IMR-90 (cell line): ENCODE results near the gene TCF7L2. TPM values are rescaled to one million over a fixed set of nuclear protein-coding genes. Genes with fewer than 3 reads are reported as not detected.

Source experiments
- ATAC-seq: fragments of 200-7000 bp; cut with Tn5 transposase; 2 replicates; pipeline ENCODE4 v1.9.1; 2020; ENCODE audit warnings: low read depth, mild to moderate bottlenecking, moderate library complexity
- BruUV-seq: library from RNA; stranded (reverse); fragments of 400-500 nt; replicated peaks from 2 replicates; lab custom pipeline; 2021; lab: Mats Ljungman, UMichigan
- CTCF ChIA-PET: fragments of 300-600 bp; formaldehyde crosslinking; extraction: SDS; loops from one replicate; lab custom pipeline; 2021; ENCODE audit warnings: antibody characterized with exemption; lab: Yijun Ruan, JAX
- POLR2A ChIA-PET: fragments of 300-600 bp; sonication (Branson Sonifier 250); formaldehyde crosslinking; loops from one replicate; lab custom pipeline; 2022; ENCODE audit warnings: antibody characterized with exemption; ENCODE audit not compliant: unreplicated experiment; lab: Charles Lee
- DNase-seq: peaks from one replicate; pipeline ENCODE4 v3.0.0; 2013
- H2AFZ ChIP-seq: replicated peaks from 2 replicates; pipeline ENCODE3; 2013; ENCODE audit warnings: low read length, mild to moderate bottlenecking; ENCODE audit not compliant: poor library complexity
- H2AK5ac ChIP-seq: 2 replicates; pipeline ENCODE4 v1.6.1; 2013; ENCODE audit warnings: low read depth, low read length, inconsistent platforms
- H2AK9ac ChIP-seq: replicated peaks from 2 replicates; pipeline ENCODE3; 2013; ENCODE audit warnings: mild to moderate bottlenecking, low read depth, low read length, moderate library complexity; ENCODE audit not compliant: poor library complexity
- H2BK120ac ChIP-seq: 2 replicates; pipeline ENCODE4 v1.6.1; 2013; ENCODE audit warnings: low read depth, low read length, inconsistent platforms
- H2BK15ac ChIP-seq: 3 replicates; pipeline ENCODE4 v1.6.1; 2013; ENCODE audit warnings: low read depth, low read length, inconsistent platforms
- H2BK20ac ChIP-seq: 2 replicates; pipeline ENCODE4 v1.6.1; 2013; ENCODE audit warnings: low read depth, mild to moderate bottlenecking, inconsistent platforms, low read length, moderate library complexity
- H2BK5ac ChIP-seq: 2 replicates; pipeline ENCODE4 v1.6.1; 2013; ENCODE audit warnings: mild to moderate bottlenecking, low read depth, low read length, inconsistent platforms; ENCODE audit not compliant: poor library complexity, severe bottlenecking
- H3K14ac ChIP-seq: replicated peaks from 2 replicates; pipeline ENCODE4 v1.6.1; 2013; ENCODE audit warnings: low read depth, low read length, inconsistent platforms
- H3K18ac ChIP-seq: 2 replicates; pipeline ENCODE4 v1.6.1; 2013; ENCODE audit warnings: low read depth, low read length, control low read depth
- H3K23ac ChIP-seq: 2 replicates; pipeline ENCODE4 v1.6.1; 2013; ENCODE audit warnings: low read depth, low read length, inconsistent platforms
- H3K27ac ChIP-seq: 2 replicates; pipeline ENCODE4 v1.5.1; 2013; ENCODE audit warnings: mild to moderate bottlenecking, control low read depth, low read length; ENCODE audit not compliant: insufficient read depth
- H3K27me3 ChIP-seq: 2 replicates; pipeline ENCODE4 v1.6.1; 2013; ENCODE audit warnings: low read length; ENCODE audit not compliant: control insufficient read depth, insufficient read depth
- H3K36me3 ChIP-seq: 2 replicates; pipeline ENCODE4 v1.6.1; 2013; ENCODE audit warnings: low read length, mixed read lengths; ENCODE audit not compliant: control insufficient read depth, insufficient read depth
- H3K4ac ChIP-seq: 2 replicates; pipeline ENCODE4 v1.6.1; 2013; ENCODE audit warnings: low read depth, low read length, inconsistent platforms
- H3K4me1 ChIP-seq: 2 replicates; pipeline ENCODE4 v1.6.1; 2013; ENCODE audit warnings: low read length, mixed read lengths; ENCODE audit not compliant: control insufficient read depth, insufficient read depth
- H3K4me2 ChIP-seq: 2 replicates; pipeline ENCODE4 v1.6.1; 2013; ENCODE audit warnings: low read depth, mild to moderate bottlenecking, control low read depth, low read length, moderate library complexity
- H3K4me3 ChIP-seq: 2 replicates; pipeline ENCODE4 v1.5.1; 2013; ENCODE audit warnings: low read depth, mild to moderate bottlenecking, control low read depth, low read length, moderate library complexity; ENCODE audit not compliant: insufficient read depth
- H3K56ac ChIP-seq: 2 replicates; pipeline ENCODE4 v1.6.1; 2013; ENCODE audit warnings: low read length, inconsistent platforms; ENCODE audit not compliant: insufficient read depth; ENCODE audit errors: extremely low read depth
- H3K79me1 ChIP-seq, 2 experiments: 2 replicates each; pipeline ENCODE4 v1.6.1; 2013; ENCODE audit warnings: low read length in 2 of 2, inconsistent platforms in 1 of 2, low read depth in 1 of 2
- H3K9ac ChIP-seq: 2 replicates; pipeline ENCODE4 v1.6.1; 2013; ENCODE audit warnings: low read depth, low read length, control low read depth
- H3K9me1 ChIP-seq: 2 replicates; pipeline ENCODE4 v1.6.1; 2013; ENCODE audit warnings: low read length, inconsistent platforms; ENCODE audit not compliant: insufficient read depth
- H3K9me3 ChIP-seq: 2 replicates; pipeline ENCODE4 v1.6.1; 2013; ENCODE audit warnings: low read length; ENCODE audit not compliant: control insufficient read depth, insufficient read depth
- H4K20me1 ChIP-seq: 2 replicates; pipeline ENCODE4 v1.6.1; 2013; ENCODE audit warnings: low read length, inconsistent platforms; ENCODE audit not compliant: insufficient read depth
- H4K5ac ChIP-seq: 2 replicates; pipeline ENCODE4 v1.6.1; 2013; ENCODE audit warnings: mild to moderate bottlenecking, low read depth, low read length, control low read depth
- H4K8ac ChIP-seq, 2 experiments: 2 replicates each; pipeline ENCODE4 v1.6.1; 2013; ENCODE audit warnings: low read depth in 2 of 2, low read length in 2 of 2, control low read depth in 1 of 2, inconsistent platforms in 1 of 2
- H4K91ac ChIP-seq: 2 replicates; pipeline ENCODE4 v1.6.1; 2013; ENCODE audit warnings: low read depth, low read length, inconsistent platforms; ENCODE audit not compliant: insufficient read depth
- BHLHE40 ChIP-seq: fragments of 150-350 bp; IDR thresholded peaks from 2 replicates; pipeline ENCODE4 v1.6.1; 2016; ENCODE audit warnings: mild to moderate bottlenecking, low read depth, low read length
- CEBPB ChIP-seq: IDR thresholded peaks from 2 replicates; pipeline ENCODE4 v1.6.1; 2012; ENCODE audit warnings: low read depth, low read length, improper control_type of control experiment
- CTCF ChIP-seq: conservative IDR thresholded peaks from 2 replicates; pipeline ENCODE4 v1.5.1; 2012; ENCODE audit warnings: mild to moderate bottlenecking, low read depth, low read length, improper control_type of control experiment
- ELK1 ChIP-seq: fragments of 150-350 bp; IDR thresholded peaks from 2 replicates; pipeline ENCODE4 v1.6.1; 2016; ENCODE audit warnings: low read depth, mild to moderate bottlenecking, low read length, moderate library complexity, borderline replicate concordance
- MAFK ChIP-seq: IDR thresholded peaks from 2 replicates; pipeline ENCODE4 v1.6.1; 2012; ENCODE audit warnings: low read depth, low read length, improper control_type of control experiment
- MAZ ChIP-seq: IDR thresholded peaks from 2 replicates; pipeline ENCODE4 v1.6.1; 2012; ENCODE audit warnings: low read depth, mild to moderate bottlenecking, low read length, improper control_type of control experiment, moderate library complexity, borderline replicate concordance
- MXI1 ChIP-seq: IDR thresholded peaks from 2 replicates; pipeline ENCODE4 v1.6.1; 2012; ENCODE audit warnings: low read depth, mild to moderate bottlenecking, low read length, moderate library complexity, borderline replicate concordance
- NFE2L2 ChIP-seq: fragments of 150-350 bp; IDR thresholded peaks from 2 replicates; pipeline ENCODE4 v1.6.1; 2016; ENCODE audit warnings: low read depth, mild to moderate bottlenecking, low read length
- RCOR1 ChIP-seq: IDR thresholded peaks from 2 replicates; pipeline ENCODE4 v1.6.1; 2012; ENCODE audit warnings: mild to moderate bottlenecking, low read length, improper control_type of control experiment; ENCODE audit not compliant: insufficient replicate concordance
- USF2 ChIP-seq: fragments of 150-350 bp; IDR thresholded peaks from 2 replicates; pipeline ENCODE4 v1.6.1; 2017; ENCODE audit warnings: mild to moderate bottlenecking, antibody characterized with exemption, low read length, low read depth
- WGBS, 2 experiments: methylation state at CpG; one replicate each; pipeline versions ENCODE4 v1.1.5 to v1.1.7; 2013; ENCODE audit warnings: missing lambda C conversion rate in 2 of 2; ENCODE audit not compliant: insufficient read length in 1 of 2; ENCODE audit errors: extremely low coverage in 2 of 2; 5-methylcytosine and 5-hydroxymethylcytosine counted together
- dilution Hi-C: fragments of 300-500 bp; cut with HindIII; formaldehyde crosslinking; loops from one replicate; pipeline ENCODE4 v1.14.3; 2018; ENCODE audit warnings: low sequenced_read_pairs; ENCODE audit not compliant: unreplicated experiment
- in situ Hi-C: fragments of 300-500 bp; cut with MboI; formaldehyde crosslinking; loops from 3 replicates; pipeline ENCODE4 v1.14.3; 2019; ENCODE audit warnings: low sequenced_read_pairs, inconsistent platforms, mixed read lengths
- intact Hi-C: fragments of 100-400 bp; cut with micrococcal nuclease; formaldehyde crosslinking; loops from 2 replicates; pipeline ENCODE4 v1.10.0; 2022
- polyA plus RNA-seq, 3 experiments: library from polyadenylated mRNA; depleted of rRNA; stranded (reverse); fragments of >200 nt; gene quantifications; 2 replicates each; pipeline ENCODE4 v1.2.3, GENCODE V29; 2012; ENCODE audit warnings: low replicate concordance in 1 of 3
- total RNA-seq: library from RNA; depleted of rRNA; stranded (reverse); fragments of >200 nt; gene quantifications from 2 replicates; pipeline ENCODE4 v1.2.3, GENCODE V29; 2012

Gene TCF7L2
- total and polyA plus RNA-seq, 2 of the 4 experiments (the other 2 are of a cell fraction) = 1.3 to 12.2 TPM

GRCh38 chr10:113007821-113008220 is 57.8 kb downstream of the TCF7L2 start:
- Histone ChIP-seq H3K27ac (no peak overlapping the region), H3K56ac (no peak overlapping the region), H4K8ac (no peak overlapping the region), H4K5ac (no peak overlapping the region), H3K9me1 (no peaks in the 10 kb centered on the region; the same call in 1 of the 2 replicates), H3K23ac (no peak overlapping the region), H3K9ac (no peak overlapping the region), H3K4me1 (peaks cover 2% of the 10 kb centered on the region; the same call in 1 of the 2 replicates), H3K4me2 (0 out of 2 replicates have a peak overlapping the region, but pooled peaks have one; percentile 4), H3K14ac (no peak overlapping the region), H3K27me3 (no peaks in the 10 kb centered on the region), H2AK5ac (no peak overlapping the region), H4K91ac (no peak overlapping the region), H3K9me3 (no peaks in the 10 kb centered on the region), H3K18ac (no peak overlapping the region), H2BK20ac (no peak overlapping the region), H2BK120ac (no peak overlapping the region), H3K4ac (no peak overlapping the region), H4K20me1 (peaks cover 53% of the 10 kb centered on the region), H3K79me1 (peaks cover 51 to 82% of the 10 kb centered on the region in 2 experiments), H3K36me3 (peaks cover 10% of the 10 kb centered on the region; the same call in 1 of the 2 replicates), H2AFZ (no peak overlapping the region), H2BK5ac (no peak overlapping the region), H2BK15ac (no peak overlapping the region), H3K4me3 (no peak overlapping the region), H2AK9ac (no peak overlapping the region)
- WGBS, 2 experiments = 39% methylated on average over 3 of the region's 8 CpGs; no CpG with 5 or more reads in 1 of the 2 experiments
- dilution Hi-C loops = no loop called here
- in situ Hi-C loops = no loop called here
- peak; percentile 54 for ATAC-seq
- POLR2A ChIA-PET = interaction anchor here (0.6 kb wide), 1 partner anchor 30 kb away, joined by 3 read pairs; no protein-coding TSS in a partner anchor
- TF ChIP-seq MAZ (no peak), MXI1 (no peak), CEBPB (no peak), ELK1 (no peak), CTCF (no peak), MAFK (no peak), NFE2L2 (no peak), USF2 (no peak), RCOR1 (no peak), BHLHE40 (no peak)
- CTCF ChIA-PET = no interaction called here
- no peak for DNase-seq
- intact Hi-C loops = no loop called here
- BruUV-seq = no TSS peak
